GM12875 (cell line): Measurements from ENCODE around the gene PFKFB2.
A peak's percentile ranks its signal among the peaks of the same experiment; 100 is the strongest.

Experiments used
- H3K4me3 ChIP-seq: one replicate; pipeline ENCODE4 v1.5.1; 2011; ENCODE audit warnings: low read depth, low read length, control low read depth
- TF ChIP-seq, protein P1 (sequence below): IDR thresholded peaks from 2 replicates; pipeline ENCODE4 v1.5.1; 2011; ENCODE audit warnings: low read depth, mild to moderate bottlenecking, control low read depth, inconsistent platforms, low read length, moderate library complexity, borderline replicate concordance; ENCODE audit not compliant: insufficient read depth

PFKFB2 gene

DNA sequence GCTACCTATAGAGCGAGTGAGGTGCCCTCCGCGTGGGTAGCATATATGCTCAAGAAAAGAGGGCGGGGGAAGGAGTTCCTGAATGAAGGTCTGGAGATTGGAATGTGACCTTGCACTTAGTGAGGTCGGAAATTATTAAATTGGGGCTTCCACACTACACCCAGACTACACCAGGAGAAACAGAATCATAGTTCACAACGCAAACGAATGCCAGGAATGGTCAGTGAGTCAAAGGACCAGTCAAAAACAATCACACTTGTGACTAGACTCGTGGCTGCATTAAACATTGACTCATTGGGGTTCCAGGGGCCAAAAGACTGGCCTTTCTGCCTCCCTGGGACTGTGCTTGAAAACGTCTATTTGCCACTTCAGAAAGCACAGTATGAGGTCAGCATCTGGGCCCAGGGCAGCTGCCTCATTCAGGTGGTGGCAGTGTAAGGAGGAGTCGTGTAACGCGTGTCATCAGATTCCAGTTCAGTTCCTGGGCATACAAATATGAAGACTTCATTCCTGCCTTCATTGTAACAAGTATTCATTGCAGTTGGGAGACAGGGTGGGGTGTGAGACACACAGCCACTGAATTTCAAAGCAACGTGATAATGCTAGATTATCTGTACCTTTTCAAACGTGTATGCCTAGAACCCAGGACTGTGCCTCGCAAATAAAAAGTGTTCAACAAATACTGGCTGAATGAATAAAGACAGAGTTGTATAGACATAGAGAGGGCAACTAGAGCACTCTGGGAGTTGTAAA is 1.7 kb upstream of the PFKFB2 start, which contains the start of gene YOD1:
Gene YOD1, minus strand, starts transcription at position 18 of the 753 bp plus-strand sequence. CDS start 178 bp downstream, outside the sequence.
- TF ChIP-seq, protein P1, sequence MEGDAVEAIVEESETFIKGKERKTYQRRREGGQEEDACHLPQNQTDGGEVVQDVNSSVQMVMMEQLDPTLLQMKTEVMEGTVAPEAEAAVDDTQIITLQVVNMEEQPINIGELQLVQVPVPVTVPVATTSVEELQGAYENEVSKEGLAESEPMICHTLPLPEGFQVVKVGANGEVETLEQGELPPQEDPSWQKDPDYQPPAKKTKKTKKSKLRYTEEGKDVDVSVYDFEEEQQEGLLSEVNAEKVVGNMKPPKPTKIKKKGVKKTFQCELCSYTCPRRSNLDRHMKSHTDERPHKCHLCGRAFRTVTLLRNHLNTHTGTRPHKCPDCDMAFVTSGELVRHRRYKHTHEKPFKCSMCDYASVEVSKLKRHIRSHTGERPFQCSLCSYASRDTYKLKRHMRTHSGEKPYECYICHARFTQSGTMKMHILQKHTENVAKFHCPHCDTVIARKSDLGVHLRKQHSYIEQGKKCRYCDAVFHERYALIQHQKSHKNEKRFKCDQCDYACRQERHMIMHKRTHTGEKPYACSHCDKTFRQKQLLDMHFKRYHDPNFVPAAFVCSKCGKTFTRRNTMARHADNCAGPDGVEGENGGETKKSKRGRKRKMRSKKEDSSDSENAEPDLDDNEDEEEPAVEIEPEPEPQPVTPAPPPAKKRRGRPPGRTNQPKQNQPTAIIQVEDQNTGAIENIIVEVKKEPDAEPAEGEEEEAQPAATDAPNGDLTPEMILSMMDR: no peak
- H3K4me3 ChIP-seq: peak within 1 kb of the TSS; percentile 66

DNA sequence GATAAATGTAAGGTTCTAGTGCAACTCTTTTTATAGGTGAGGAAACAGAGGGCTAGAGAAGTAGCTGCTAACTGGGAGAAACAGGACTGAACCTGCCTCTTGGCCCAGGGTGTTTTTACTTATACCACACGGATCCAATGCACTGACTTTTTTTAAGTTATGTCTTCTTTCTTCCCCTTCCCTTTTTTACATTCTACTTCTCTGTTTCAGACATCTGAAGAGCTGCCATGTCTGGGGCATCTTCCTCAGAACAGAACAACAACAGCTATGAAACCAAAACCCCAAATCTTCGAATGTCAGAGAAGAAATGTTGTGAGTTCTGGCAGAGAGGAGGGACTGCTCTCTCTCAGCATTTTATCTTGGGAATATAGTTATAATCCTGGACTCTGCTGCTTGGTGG is 1.4 kb downstream of the PFKFB2 start:
- H3K4me3 ChIP-seq: no peak overlapping the region
- TF ChIP-seq, protein P1: no peak

DNA sequence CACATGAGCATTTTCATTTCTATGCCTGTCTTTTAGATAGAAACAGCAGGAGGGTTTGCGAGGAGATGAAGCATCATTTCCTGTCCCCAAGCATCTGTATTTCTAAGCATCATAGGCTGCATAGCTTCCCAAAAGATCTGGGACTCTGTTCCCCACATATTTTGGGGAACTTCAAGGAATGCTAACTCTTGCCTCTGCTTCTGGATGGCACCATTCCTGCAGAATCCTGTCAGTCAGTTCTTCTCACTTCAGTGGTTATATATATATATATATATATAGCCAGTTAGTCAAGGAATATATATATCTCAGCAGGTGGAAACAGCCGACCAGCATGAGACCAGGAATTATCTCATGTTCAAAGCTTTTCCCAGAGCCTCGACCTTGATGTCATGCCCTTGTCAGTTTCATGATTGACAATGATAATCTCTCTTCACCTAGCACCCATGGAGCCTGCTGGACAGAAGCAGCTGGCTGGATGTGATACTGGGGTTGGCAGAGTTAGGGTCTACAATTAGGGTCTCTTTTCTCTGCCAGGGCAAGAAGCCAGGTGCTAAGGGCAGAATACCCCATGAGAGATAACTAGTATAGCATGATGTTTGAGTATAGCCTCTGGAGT is 2.4 kb downstream of the PFKFB2 start:
- TF ChIP-seq, protein P1: no peak
- H3K4me3 ChIP-seq: no peak overlapping the region

DNA sequence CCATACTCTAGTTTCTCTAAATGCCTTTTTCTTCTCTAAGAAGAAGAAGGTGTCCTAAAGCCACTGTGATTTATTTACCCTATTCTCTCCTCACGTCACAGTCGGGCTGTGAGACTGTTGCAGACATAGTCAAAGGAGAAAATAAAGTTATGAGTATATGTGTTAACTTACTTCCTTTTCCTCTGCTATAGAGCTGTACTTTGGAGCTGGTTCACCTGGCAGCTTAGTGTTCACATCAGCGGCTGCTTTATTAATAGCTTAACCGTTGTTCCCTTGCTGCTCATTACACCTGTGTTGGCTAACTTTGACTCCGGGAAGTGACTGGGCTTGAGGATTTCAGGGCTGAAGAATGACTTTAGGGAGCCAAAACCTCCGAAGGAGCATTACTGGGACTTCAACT is 3.6 kb downstream of the PFKFB2 start:
- TF ChIP-seq, protein P1: no peak
- H3K4me3 ChIP-seq: no peak overlapping the region

DNA sequence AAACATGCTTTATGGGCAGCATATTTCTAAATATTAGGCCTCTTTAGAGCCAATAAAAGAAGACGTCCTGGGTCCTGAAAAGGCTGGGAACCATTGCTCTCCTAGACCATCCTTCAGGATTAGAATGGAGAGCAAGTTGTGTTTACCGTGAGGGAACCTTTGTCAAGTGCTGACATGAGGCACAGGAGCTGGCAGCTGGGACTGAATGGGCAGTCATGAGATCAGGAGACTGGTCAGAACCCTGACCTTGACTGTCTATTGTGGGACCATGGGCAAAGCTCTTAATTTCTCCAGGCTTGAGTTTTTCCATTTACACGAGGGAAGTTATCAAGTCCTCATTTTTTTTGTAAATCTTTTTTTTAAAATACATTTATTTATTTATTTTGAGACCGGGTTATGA is 5.2 kb downstream of the PFKFB2 start:
- H3K4me3 ChIP-seq: no peak overlapping the region
- TF ChIP-seq, protein P1: no peak

DNA sequence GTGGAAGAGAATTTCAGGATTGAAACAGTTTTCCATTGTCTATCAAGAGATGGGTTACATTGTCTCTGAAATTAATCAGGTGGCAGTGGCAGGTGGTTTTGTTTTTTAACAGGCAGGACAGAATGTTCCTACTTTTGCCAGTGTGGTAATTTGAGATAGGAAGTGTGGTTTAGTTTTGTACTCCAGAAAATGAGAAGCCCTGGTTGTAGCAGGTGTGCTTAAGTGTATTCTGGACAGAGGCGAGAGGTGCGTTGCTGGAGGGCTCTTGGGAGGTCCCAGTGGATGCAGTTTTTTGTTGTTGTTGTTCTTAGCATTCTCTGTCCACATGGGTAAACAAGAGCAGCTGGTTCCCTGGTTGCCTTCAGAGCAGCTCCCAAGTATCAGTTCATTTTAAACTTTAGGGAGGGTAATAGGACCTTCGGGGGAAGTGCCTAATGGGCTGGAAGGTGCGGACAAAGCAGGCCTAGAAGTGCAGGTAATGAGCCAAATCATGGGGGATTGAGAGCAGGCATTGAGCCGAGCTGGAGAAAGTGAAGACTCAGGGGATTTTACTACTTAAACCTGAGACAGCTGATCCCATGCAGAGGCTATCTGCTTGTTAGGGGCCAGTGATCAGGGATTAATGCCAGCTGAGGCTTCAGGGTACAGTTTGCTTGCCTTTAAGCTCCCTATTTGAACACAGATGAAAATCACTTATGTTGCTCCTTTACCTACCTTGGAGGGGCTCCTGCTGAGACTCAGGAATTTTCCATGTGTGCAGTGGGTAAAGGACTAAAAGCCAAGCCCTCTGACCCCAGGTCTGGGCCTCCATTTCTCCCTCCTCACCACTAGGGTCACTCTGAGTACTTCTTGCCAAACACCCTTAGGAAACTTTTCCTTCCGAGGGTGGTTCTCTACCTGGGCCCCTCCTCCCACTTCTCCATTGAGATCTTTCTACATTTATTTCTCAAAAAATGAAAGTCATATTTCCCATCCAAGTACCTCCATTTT is 6.1 kb downstream of the PFKFB2 start:
- TF ChIP-seq, protein P1: 0 out of 2 replicates have a peak, but pooled peaks have one; percentile 11

More for the DNA sequence above, 6.1 kb downstream of the PFKFB2 start:
- no peak overlapping the region for H3K4me3 ChIP-seq
